ENCODE data around the gene C17orf58. TPM values are rescaled to one million over a fixed set of nuclear protein-coding genes. Genes with fewer than 3 reads are reported as not detected.
"Not testable (repeated sequence)": the region's sequence is repeated elsewhere in the genome, so short reads cannot be mapped to it uniquely, and the experiment has no call there.

The C17orf58 gene
- 26.6 and 28.0 TPM in 2 replicates for total RNA-seq

DNA sequence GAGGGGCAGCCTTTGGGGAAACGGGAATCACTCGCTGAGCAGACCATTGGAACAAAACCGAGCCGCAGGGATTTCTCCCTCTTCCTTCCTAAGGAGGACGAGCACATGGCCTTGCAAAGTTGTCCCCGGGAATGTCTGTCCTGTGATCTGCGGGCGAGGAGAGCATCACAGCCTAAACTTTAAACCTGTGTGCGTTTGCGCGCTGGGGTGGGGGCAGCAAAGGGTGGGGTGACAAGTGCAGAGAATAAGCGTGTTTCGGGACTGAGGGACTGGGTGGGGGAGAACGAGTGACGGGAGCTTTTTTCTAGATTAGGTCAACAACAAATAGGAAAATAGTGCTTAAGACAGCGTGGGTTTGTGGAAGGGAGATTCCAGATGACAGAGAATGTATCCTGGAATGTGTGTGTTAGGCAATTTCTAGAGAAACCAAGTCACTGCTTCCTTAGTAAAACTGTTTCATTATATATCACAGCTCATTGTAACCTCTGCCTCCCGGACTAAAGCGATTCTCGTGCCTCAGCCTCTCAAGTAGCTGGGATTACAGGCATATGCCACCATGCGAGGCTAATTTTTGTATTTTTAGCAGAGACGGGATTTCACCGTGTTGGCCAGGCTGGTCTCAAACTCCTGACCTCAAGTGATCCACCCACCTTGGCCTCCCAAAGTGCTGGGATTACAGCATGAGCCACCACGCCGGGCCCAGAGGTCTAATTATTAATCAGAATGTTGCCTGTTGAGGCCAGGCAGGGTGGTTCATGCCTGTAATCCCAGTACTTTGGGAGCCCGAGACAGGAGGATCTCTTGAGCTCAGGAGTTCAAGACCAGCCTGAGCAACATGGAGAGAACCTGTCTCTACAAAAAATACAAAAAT lies at the start of gene C17orf58:
TSS of gene C17orf58 (minus strand) at position 169 of the 871 bp plus-strand sequence. CDS start 271 bp downstream, outside the sequence.
- H3K27ac Mint-ChIP-seq, result peak within 1 kb of the TSS; percentile 67

DNA sequence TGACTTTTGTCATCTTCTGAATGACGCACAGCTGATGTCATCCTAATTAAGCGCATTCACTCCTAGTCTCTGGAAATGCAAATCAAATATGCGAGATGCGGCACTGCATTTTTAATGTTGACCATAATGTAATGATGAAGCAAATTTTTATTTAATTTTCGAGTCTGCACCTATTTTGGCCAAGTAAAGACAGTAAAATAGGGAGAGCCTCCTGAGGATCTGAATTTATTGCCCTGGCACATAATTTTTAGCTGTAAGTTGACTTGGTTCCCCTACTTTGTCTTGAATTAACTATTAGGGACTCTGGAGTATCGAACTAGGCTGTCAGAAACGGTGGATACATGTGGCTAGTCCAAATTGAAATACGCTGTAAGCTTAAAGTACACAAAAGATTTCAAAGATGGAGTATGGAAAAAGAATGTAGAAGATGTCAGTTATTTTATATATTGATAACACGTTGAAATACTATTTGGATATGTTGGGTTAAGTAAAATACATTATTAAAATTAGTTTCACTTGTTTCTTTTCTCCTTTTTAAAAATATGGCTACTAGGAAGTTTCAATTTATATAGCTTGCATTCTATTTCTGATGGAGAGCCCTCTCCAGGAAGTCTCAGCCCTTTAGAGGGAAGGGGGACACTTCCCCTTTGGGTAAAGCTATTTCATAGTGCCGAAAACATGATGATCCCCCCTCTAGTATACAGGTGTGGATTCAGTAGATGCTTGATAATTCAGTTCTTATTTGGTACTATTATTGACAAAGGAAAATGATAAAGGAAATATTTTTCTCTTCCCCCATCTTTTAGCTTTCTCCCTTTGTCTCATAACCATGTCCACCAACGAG lies 40.3 kb upstream of the C17orf58 start:
- Mint-ChIP-seq H3K9me3 (no peaks in the 10 kb centered on the region), H3K4me3 (peak overlapping the region; percentile 95), H3K27ac (peak overlapping the region; percentile 92), H3K4me1 (peaks cover 16% of the 10 kb centered on the region), H3K27me3 (no peaks in the 10 kb centered on the region), H3K36me3 (ENCODE audit: low read depth) (peaks cover 43% of the 10 kb centered on the region)
- DNase-seq, result no peak
- intact Hi-C loops (cut with micrococcal nuclease), result loop anchor here (5.0 kb wide), 2 partner anchors 39 to 319 kb away; partner anchors contain the start of genes C17orf58 and NOL11

More for the DNA sequence above, at the start of gene C17orf58:
- intact Hi-C loops (cut with micrococcal nuclease), result loop anchor here (5.0 to 10.0 kb wide), 3 partner anchors 41 to 1328 kb away; partner anchors contain the start of genes ABCA5, BPTF and KPNA2
- not testable (repeated sequence) for DNase-seq; H3K36me3 Mint-ChIP-seq (ENCODE audit: low read depth); H3K9me3 Mint-ChIP-seq
- Mint-ChIP-seq H3K27me3 (peaks cover 28% of the 10 kb centered on the region), H3K4me1 (peaks cover 34% of the 10 kb centered on the region), H3K4me3 (peak within 1 kb of the TSS; percentile 82)

DNA sequence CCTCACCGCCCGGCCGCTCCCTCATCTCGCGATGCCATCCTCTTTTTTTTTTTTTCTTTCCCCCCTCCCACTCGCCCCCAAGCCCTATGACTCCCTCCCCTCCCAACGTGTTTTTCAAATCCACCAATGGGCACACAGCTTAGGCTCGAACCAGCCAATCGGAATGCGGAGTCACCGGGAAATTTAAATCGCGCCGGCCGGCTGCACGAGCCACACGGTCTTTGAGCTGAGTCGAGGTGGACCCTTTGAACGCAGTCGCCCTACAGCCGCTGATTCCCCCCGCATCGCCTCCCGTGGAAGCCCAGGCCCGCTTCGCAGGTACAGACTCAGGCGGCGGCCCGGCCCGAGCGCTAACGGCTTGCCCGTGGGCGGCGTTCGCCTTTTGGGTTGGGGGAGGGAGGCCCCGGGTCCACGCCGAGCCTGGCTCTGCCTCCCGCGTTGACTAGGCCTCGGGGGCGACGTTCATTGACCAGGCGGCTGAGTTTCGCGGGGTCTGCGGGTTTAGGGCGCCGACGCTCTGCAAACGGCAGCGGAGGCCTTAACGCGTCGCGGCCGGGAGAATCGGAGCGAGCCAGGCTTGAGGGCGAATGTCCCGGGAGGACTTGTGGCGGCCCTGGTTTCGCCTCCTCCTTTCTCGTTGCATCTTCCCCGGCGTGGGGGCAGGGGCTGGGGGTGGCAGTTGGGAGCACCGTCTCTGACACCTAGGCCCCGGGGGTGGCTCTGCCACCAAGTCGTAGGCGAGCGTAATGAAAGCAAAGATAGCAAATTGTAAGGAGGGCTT lies 39.4 kb upstream of the C17orf58 start, which contains the start of gene KPNA2:
TSS of gene KPNA2 (plus strand) at position 213 of the 781 bp plus-strand sequence. CDS start 1,398 bp downstream, outside the sequence.
- no peaks in the 10 kb centered on the region for H3K9me3 Mint-ChIP-seq
- H3K36me3 Mint-ChIP-seq (ENCODE audit: low read depth), result peaks cover 36% of the 10 kb centered on the region
- peak within 1 kb of the TSS; percentile 95 for H3K4me3 Mint-ChIP-seq
- peak within 1 kb of the TSS; percentile 92 for H3K27ac Mint-ChIP-seq
- peak; percentile 98 for DNase-seq
- intact Hi-C loops (cut with micrococcal nuclease), result loop anchor here (1.0 to 5.0 kb wide), 5 partner anchors 15 to 421 kb away; partner anchors contain the start of genes C17orf58, NOL11 and WIPI1
- H3K4me1 Mint-ChIP-seq, result peaks cover 16% of the 10 kb centered on the region
- no peaks in the 10 kb centered on the region for H3K27me3 Mint-ChIP-seq

DNA sequence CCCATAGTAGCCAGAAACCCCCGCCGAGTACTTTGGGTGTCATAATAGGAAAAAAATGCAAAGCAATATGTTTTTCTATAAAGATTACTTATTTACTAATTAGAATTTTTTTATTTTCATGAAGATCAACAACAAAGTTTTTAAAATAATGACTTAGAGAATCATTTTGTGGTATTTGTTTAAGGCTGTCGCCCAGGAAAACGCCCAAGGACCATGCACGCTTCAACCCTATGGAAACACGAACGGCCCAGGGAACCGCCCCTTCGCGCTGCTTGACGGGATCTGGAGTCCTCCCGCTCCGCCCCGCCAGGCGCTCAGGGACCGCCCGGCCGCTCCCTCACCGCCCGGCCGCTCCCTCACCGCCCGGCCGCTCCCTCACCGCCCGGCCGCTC lies 38.9 kb upstream of the C17orf58 start:
- H3K27ac Mint-ChIP-seq, result peak overlapping the region; percentile 92
- peak overlapping the region; percentile 95 for H3K4me3 Mint-ChIP-seq
- no peaks in the 10 kb centered on the region for H3K27me3 Mint-ChIP-seq
- intact Hi-C loops (cut with micrococcal nuclease), result loop anchor here (1.0 to 5.0 kb wide), 5 partner anchors 15 to 422 kb away; partner anchors contain the start of genes C17orf58, NOL11 and WIPI1
- peaks cover 31% of the 10 kb centered on the region for H3K36me3 Mint-ChIP-seq (ENCODE audit: low read depth)
- peaks cover 16% of the 10 kb centered on the region for H3K4me1 Mint-ChIP-seq
- peak; percentile 97 for DNase-seq
- no peaks in the 10 kb centered on the region for H3K9me3 Mint-ChIP-seq

DNA sequence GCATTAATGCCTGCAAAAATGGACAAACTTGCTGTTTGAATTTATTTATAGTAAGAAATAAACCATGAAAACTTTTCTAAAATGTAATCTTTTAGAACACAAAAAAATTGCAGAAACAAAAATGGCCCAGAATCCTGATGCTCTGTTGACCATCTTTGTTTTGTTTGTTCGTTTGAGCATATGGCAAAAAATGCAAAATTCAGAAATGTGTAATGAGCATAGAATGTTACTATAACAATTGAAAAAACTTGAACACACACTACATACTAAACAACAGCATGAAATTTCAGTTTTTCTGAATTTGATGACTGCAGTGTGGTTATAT lies 38.1 kb upstream of the C17orf58 start:
- no peaks in the 10 kb centered on the region for H3K27me3 Mint-ChIP-seq
- peaks cover 28% of the 10 kb centered on the region for H3K36me3 Mint-ChIP-seq (ENCODE audit: low read depth)
- no peaks in the 10 kb centered on the region for H3K9me3 Mint-ChIP-seq
- intact Hi-C loops (cut with micrococcal nuclease), result loop anchor here (2.0 kb wide), 1 partner anchor 422 kb away; the partner anchor contains the start of gene WIPI1
- DNase-seq, result no peak
- H3K4me3 Mint-ChIP-seq, result no peak overlapping the region
- H3K27ac Mint-ChIP-seq, result no peak overlapping the region
- peaks cover 16% of the 10 kb centered on the region for H3K4me1 Mint-ChIP-seq

DNA sequence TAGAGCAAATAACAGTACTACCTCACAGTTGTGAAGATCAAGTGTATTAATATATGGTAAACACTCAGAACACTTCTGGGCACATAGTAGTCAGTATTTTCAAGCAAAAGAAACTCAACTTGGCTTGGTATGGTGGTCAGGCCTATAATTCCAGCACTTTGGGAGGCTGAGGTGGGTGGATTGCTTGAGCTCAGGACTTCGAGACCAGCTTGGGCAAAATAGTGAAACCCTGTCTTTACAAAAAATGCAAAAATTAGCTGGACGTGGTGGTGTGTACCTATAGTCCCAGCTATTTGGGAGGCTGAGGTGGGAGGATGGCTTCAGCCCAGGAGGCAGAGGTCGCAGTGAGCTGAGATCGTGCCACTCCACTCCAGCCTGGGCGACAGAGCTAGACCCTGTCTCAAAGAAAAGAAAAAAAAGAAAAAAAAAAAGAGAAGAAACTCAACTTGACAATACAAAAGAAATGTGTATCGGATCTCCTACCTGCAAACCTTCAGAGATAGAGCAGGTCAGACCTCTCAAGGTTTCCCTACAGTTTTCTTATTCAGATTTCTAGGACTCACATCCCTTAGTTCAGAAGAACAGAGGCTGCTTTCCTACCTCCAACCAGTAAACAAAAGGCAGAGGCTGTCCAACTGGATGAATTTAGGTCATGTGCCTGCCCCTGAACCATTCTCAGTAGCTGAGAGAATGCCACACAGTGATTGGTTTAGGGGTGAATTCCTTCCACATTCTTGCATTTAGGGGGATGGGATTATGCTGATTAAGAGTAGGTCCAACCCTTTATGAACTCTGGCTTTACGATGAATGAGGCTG lies 37.6 kb upstream of the C17orf58 start:
- DNase-seq, result no peak
- Mint-ChIP-seq H3K4me1 (peaks cover 16% of the 10 kb centered on the region), H3K27ac (no peak overlapping the region), H3K4me3 (no peak overlapping the region), H3K9me3 (no peaks in the 10 kb centered on the region), H3K36me3 (ENCODE audit: low read depth) (peaks cover 23% of the 10 kb centered on the region), H3K27me3 (no peaks in the 10 kb centered on the region)
- intact Hi-C loops (cut with micrococcal nuclease), result loop anchor here (2.0 kb wide), 1 partner anchor 423 kb away; the partner anchor contains the start of gene WIPI1

DNA sequence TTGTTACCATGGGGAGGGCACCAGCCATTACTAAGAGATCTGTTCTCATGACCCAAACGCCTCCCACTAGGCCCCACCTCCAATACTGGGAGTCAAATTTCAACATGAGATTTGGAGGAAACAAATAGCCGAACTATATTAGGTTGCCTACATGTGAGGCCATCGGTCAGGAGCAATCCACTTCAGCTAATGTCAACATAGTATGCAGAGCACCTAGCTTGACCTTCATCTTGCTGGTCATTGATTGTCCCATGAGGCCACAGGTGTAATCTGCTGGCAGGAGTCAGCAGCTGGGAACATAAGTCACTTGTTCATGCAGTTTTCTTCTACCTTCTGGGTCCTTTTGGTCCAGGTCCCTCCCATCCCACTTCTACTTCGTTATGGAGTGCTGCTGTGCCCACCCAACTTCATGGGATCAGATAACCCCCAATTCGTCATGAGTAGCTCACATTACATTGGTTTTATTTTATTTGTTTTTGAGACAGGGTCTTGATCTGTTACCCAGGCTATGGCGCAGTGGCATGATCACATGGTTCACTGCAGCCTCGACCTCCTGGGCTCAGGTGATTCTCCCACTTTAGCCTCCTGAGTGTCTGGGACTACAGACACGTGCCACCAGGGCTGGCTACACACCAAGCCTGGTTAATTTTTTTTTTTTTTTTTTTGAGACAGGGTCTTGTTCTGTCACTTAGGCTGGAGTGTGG lies 33.4 kb upstream of the C17orf58 start:
- H3K27ac Mint-ChIP-seq, result no peak overlapping the region
- H3K27me3 Mint-ChIP-seq, result no peaks in the 10 kb centered on the region
- intact Hi-C loops (cut with micrococcal nuclease), result no loop called here
- H3K4me1 Mint-ChIP-seq, result no peaks in the 10 kb centered on the region
- no peaks in the 10 kb centered on the region for H3K9me3 Mint-ChIP-seq
- H3K36me3 Mint-ChIP-seq (ENCODE audit: low read depth), result no peaks in the 10 kb centered on the region
- no peak overlapping the region for H3K4me3 Mint-ChIP-seq
- DNase-seq, result no peak

DNA sequence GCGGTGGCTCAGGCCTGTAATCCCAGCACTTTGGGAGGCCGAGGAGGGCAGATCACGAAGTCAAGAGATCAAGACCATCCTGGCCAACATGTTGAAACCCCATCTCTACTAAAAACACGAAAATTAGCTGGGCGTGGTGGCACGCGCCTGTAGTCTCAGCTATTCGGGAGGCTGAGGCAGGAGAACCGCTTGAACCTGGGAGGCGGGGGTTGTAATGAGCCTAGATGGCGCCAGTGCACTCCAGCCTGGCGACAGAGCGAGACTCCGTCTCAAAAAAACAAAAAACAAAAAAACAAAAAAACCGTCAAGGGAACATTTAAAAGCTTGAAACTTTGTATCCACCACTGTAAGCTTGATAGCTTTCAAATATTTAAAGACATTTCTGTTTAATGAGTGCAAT lies 26.3 kb upstream of the C17orf58 start:
- not testable (repeated sequence) for DNase-seq; H3K27me3 Mint-ChIP-seq; H3K36me3 Mint-ChIP-seq (ENCODE audit: low read depth); H3K27ac Mint-ChIP-seq; H3K4me3 Mint-ChIP-seq; H3K9me3 Mint-ChIP-seq
- peaks cover 14% of the 10 kb centered on the region for H3K4me1 Mint-ChIP-seq
- intact Hi-C loops (cut with micrococcal nuclease), result loop anchor here (5.0 kb wide), 2 partner anchors 195 to 270 kb away; partner anchors contain the start of genes ARSG, BPTF and SLC16A6

DNA sequence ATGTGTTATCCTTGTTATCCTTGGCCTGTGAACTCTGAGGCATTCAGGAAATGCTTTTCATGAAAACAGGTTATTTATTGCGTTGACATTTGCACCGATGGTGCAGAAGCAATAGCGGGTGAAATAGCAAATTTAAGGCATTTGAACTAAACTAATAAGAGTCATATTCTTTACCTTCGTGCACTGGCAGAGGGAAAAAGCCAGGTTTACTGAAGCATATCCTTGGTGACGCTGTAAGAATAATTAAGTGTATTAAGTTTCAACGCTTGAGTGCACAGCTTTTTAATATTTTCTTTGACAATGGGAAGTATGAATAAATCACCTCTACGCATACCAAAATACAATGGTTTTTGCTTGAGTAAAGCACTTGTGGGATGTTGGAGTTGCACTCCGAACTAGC lies 25.7 kb upstream of the C17orf58 start:
- DNase-seq, result no peak
- Mint-ChIP-seq H3K27ac (no peak overlapping the region), H3K27me3 (peaks cover 5% of the 10 kb centered on the region), H3K36me3 (ENCODE audit: low read depth) (peaks cover 3% of the 10 kb centered on the region), H3K9me3 (peaks cover 3% of the 10 kb centered on the region), H3K4me3 (no peak overlapping the region), H3K4me1 (peaks cover 14% of the 10 kb centered on the region)
- intact Hi-C loops (cut with micrococcal nuclease), result loop anchor here (5.0 kb wide), 2 partner anchors 195 to 270 kb away; partner anchors contain the start of genes ARSG, BPTF and SLC16A6

DNA sequence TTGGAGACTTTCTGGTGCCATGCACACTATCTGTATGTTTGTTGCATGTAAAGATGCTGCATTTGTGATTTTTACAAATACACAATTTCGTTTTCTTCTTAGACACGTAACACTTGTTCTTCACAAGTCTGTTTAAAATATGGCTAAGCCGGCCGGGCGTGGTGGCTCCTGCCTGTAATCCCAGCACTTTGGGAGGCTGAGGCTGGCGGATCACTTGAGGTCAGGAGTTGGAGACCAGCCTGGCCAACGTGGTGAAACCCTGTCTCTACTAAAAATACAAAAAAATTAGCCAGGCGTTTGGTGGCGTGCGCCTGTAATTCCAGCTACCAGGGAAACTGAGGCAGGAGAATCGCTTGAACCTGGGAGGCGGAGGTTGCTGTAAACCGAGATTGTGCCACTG lies 24.5 kb upstream of the C17orf58 start:
- H3K27ac Mint-ChIP-seq, result peak overlapping the region; percentile 90
- peak overlapping the region; percentile 82 for H3K4me3 Mint-ChIP-seq
- intact Hi-C loops (cut with micrococcal nuclease), result loop anchor here (1.0 to 5.0 kb wide), 4 partner anchors 15 to 272 kb away; partner anchors contain the start of genes ARSG, BPTF, KPNA2 and SLC16A6
- H3K4me1 Mint-ChIP-seq, result peaks cover 14% of the 10 kb centered on the region
- not testable (repeated sequence) for H3K27me3 Mint-ChIP-seq; DNase-seq; H3K9me3 Mint-ChIP-seq; H3K36me3 Mint-ChIP-seq (ENCODE audit: low read depth)

DNA sequence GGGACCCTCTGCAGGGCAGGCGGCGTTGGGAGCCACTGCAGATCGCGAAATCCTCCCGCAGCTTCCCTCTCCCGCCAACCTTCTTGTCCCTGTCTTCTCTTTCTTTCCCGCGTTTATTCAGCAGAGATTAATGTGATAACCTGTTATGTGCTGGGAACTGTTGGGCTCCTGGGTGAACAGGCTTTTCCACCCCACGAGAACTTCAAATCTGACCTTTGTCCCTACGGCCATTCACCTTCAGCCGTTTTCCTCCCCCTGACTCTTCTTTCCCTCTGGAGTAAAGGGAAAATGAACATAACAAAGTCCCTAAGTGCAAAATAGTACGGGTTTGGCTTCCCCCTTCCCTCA lies 24.1 kb upstream of the C17orf58 start:
- intact Hi-C loops (cut with micrococcal nuclease), result loop anchor here (1.0 to 5.0 kb wide), 4 partner anchors 15 to 272 kb away; partner anchors contain the start of genes ARSG, BPTF, KPNA2 and SLC16A6
- Mint-ChIP-seq H3K27ac (peak overlapping the region; percentile 90), H3K4me3 (peak overlapping the region; percentile 82), H3K36me3 (ENCODE audit: low read depth) (peaks cover 3% of the 10 kb centered on the region), H3K4me1 (peaks cover 14% of the 10 kb centered on the region), H3K27me3 (peaks cover 7% of the 10 kb centered on the region), H3K9me3 (peaks cover 3% of the 10 kb centered on the region)
- no peak for DNase-seq

Measured in activated CD4-positive, alpha-beta T cell treated with anti-CD3 and anti-CD28 coated beads, Interleukin-2, amount 10 ng/mL, durations not matched to agents 24 days and 14 days (primary cell).